A673 (cell line): ENCODE data around the gene LHPP.

Experiments
- CTCF ChIP-seq: fragments of 300-800, 200-600 bp; sonication (generic); conservative IDR thresholded peaks from 2 replicates; pipeline ENCODE4 v1.5.1; 2017; ENCODE audit warnings: low read depth, mild to moderate bottlenecking, antibody characterized with exemption, low read length, moderate library complexity, mixed read lengths
- EZH2 ChIP-seq: fragments of 200-600 bp; sonication (generic); IDR thresholded peaks from 2 replicates; pipeline ENCODE4 v1.6.1; 2017; ENCODE audit warnings: borderline replicate concordance, low read depth, mild to moderate bottlenecking, mixed read lengths, antibody characterized with exemption, low read length; ENCODE audit not compliant: poor library complexity, severe bottlenecking

- TF ChIP-seq EZH2 (no peak), CTCF (no peak)
These were observed 13.0 kb downstream of the LHPP start for GRCh38 chr10:124474514-124475070.
